Measurements from ENCODE around the gene ESYT3.

GRCh38 chr3:138464491-138464860, 30.1 kb downstream of the ESYT3 start:
- TF ChIP-seq CTCF (IDR thresholded peaks at IDR 0.05), result no peak
- no peak for TF ChIP-seq POLR2A (IDR thresholded peaks at IDR 0.05)
